ENCODE measurements around the gene LGR4.

LGR4 gene

DNA sequence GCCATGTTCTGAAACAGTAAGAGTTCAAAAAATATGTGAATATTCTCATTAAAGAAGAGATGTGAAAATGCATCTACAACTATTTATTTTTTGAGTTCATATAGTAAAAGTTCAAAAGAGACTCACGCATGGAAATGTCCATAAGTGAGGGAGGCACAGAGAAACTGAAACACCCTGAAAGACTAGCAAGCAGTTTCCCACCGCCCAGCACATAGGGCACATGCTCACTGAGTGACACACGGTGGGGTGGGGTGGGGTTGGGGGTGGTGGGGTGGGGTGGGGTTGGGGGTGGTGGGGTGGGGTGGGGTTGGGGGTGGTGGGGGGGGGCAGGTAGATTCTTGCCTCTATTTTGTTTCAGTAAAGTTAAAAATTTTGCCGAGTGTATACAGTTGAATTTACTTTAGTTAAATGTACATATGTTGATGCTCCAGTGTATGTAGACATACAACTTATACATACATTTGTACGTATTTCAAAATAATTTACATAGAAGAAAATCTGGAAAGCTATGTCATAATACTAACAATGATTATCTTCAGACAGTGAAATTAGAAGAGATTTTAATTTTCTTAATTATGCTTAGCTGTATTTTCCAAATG lies 115.9 kb downstream of the LGR4 start:
- CTCF ChIA-PET: interaction anchor here (1.0 kb wide), 1 partner anchor 129 kb away, joined by 3 read pairs; no protein-coding TSS in a partner anchor
- H3K9me3 ChIP-seq (ENCODE audit: control insufficient read depth, insufficient read depth, low read depth, low read length): no peaks in the 10 kb centered on the region; the same call in 1 of the 2 replicates
- peaks cover 0 to 12% of the 10 kb centered on the region in 2 experiments; a peak in 1 of 3 replicates for H3K36me3 ChIP-seq (ENCODE audit: control insufficient read depth in 2 of 2, insufficient read depth in 1 of 2, low read length in 2 of 2)
- H3K27ac ChIP-seq (ENCODE audit: extremely low read depth, low read depth, low read length): no peak overlapping the region
- TF ChIP-seq ZNF664 (tag by site-specific recombination; IDR thresholded peaks at IDR 0.05) (no peak), PRDM2 (tag by site-specific recombination; IDR thresholded peaks at IDR 0.05; ENCODE audit: borderline replicate concordance) (no peak), ZNF274 (IDR thresholded peaks at IDR 0.05; ENCODE audit: low read length) (no peak), ZNF274 (tag by site-specific recombination; IDR thresholded peaks at IDR 0.05; ENCODE audit: borderline replicate concordance) (no peak), GLI2 (tag by site-specific recombination; IDR thresholded peaks at IDR 0.05; ENCODE audit: borderline replicate concordance, low read depth) (no peak), FEZF1 (tag by site-specific recombination; IDR thresholded peaks at IDR 0.05) (no peak), ZNF561 (tag by site-specific recombination; IDR thresholded peaks at IDR 0.05; ENCODE audit: borderline replicate concordance) (no peak), ZNF37A (tag by site-specific recombination; IDR thresholded peaks at IDR 0.05) (no peak), ZNF626 (tag by site-specific recombination; IDR thresholded peaks at IDR 0.05) (no peak), ZNF510 (tag by site-specific recombination; IDR thresholded peaks at IDR 0.05; ENCODE audit: insufficient replicate concordance) (no peak), ZNF292 (tag by site-specific recombination; IDR thresholded peaks at IDR 0.05; ENCODE audit: borderline replicate concordance, low read depth) (no peak), ZNF221 (tag by site-specific recombination; IDR thresholded peaks at IDR 0.05; ENCODE audit: borderline replicate concordance) (no peak)
- TF ChIP-seq, protein P1, sequence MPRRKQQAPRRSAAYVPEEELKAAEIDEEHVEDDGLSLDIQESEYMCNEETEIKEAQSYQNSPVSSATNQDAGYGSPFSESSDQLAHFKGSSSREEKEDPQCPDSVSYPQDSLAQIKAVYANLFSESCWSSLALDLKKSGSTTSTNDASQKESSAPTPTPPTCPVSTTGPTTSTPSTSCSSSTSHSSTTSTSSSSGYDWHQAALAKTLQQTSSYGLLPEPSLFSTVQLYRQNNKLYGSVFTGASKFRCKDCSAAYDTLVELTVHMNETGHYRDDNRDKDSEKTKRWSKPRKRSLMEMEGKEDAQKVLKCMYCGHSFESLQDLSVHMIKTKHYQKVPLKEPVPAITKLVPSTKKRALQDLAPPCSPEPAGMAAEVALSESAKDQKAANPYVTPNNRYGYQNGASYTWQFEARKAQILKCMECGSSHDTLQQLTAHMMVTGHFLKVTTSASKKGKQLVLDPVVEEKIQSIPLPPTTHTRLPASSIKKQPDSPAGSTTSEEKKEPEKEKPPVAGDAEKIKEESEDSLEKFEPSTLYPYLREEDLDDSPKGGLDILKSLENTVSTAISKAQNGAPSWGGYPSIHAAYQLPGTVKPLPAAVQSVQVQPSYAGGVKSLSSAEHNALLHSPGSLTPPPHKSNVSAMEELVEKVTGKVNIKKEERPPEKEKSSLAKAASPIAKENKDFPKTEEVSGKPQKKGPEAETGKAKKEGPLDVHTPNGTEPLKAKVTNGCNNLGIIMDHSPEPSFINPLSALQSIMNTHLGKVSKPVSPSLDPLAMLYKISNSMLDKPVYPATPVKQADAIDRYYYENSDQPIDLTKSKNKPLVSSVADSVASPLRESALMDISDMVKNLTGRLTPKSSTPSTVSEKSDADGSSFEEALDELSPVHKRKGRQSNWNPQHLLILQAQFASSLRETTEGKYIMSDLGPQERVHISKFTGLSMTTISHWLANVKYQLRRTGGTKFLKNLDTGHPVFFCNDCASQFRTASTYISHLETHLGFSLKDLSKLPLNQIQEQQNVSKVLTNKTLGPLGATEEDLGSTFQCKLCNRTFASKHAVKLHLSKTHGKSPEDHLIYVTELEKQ (tag by site-specific recombination; IDR thresholded peaks at IDR 0.05; ENCODE audit: borderline replicate concordance): no peak
- TF ChIP-seq, protein P2, sequence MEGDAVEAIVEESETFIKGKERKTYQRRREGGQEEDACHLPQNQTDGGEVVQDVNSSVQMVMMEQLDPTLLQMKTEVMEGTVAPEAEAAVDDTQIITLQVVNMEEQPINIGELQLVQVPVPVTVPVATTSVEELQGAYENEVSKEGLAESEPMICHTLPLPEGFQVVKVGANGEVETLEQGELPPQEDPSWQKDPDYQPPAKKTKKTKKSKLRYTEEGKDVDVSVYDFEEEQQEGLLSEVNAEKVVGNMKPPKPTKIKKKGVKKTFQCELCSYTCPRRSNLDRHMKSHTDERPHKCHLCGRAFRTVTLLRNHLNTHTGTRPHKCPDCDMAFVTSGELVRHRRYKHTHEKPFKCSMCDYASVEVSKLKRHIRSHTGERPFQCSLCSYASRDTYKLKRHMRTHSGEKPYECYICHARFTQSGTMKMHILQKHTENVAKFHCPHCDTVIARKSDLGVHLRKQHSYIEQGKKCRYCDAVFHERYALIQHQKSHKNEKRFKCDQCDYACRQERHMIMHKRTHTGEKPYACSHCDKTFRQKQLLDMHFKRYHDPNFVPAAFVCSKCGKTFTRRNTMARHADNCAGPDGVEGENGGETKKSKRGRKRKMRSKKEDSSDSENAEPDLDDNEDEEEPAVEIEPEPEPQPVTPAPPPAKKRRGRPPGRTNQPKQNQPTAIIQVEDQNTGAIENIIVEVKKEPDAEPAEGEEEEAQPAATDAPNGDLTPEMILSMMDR (tag by site-specific recombination; IDR thresholded peaks at IDR 0.05): no peak
- no peak overlapping the region for H3K4me3 ChIP-seq (ENCODE audit: low read depth, low read length)
- 0 out of 2 replicates have a peak, but pooled peaks cover 6% of the 10 kb centered on the region for H3K4me1 ChIP-seq (ENCODE audit: control insufficient read depth, insufficient read depth, low read length)
- POLR2A ChIA-PET: no interaction called here
